HG02981 (cell line): ENCODE measurements around the gene DZIP1L.
"Not testable (repeated sequence)": the region's sequence is repeated elsewhere in the genome, so short reads cannot be mapped to it uniquely, and the experiment has no call there.

Source experiments
- ATAC-seq: cut with Tn5 transposase; IDR thresholded peaks from one replicate; pipeline ENCODE4 v1.9.1; 2021; ENCODE audit warnings: mild to moderate bottlenecking, moderate library complexity; ENCODE audit not compliant: unreplicated experiment

Gene DZIP1L

GRCh38 chr3:138118612-138119422, 3.4 kb upstream of the DZIP1L start:
- peak; percentile 65 for ATAC-seq

DNA sequence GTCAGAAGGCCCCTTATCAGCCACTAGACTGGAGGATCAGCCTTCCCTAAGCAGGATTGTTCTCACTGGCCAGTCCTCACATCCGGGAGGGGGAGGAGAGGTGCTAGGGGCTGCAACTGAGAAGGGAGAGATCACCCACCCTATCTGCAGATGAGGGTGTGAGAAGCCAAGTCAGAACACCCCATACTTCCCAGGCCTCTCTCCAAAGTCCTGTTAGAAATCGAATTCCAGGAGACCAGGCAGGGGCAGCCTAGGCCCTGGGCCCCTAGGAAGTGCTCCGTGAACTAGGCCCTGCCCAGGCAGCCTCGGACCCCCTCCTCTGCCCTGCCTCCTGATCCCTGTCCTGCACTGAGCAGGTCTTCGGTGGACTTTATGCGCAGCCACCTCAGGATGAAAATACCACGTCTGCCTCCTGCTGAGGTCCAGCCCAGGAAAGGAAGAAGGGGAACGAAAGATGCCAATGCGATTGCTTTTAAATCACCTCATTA, 933 bp downstream of the DZIP1L start:
- ATAC-seq, result no peak

- no peak for ATAC-seq
Observed at GRCh38 chr3:138113326-138113725, 2.1 kb downstream of the DZIP1L start.

DNA sequence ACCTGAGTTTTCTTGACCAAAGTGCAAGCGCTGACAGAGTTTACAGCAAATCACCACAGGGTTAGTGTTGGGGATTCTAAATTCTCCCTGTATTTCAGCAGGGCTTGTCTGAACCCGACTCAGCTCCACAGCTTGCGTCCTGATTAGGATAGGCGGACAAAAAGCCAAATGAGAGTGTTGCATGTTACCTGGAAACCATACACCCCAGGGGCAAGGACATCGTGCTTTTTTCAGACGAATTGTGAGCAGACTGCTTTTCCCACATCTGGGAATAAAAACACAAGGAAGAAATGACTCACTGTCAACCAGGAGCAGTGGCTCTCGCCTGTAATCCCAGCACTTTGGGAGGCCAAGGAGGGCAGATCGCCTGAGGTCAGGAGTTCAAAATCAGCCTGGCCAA, 3.0 kb downstream of the DZIP1L start:
- no peak for ATAC-seq

- ATAC-seq, result no peak
Observed at GRCh38 chr3:138105598-138105997, 9.8 kb downstream of the DZIP1L start.

GRCh38 chr3:138103466-138103865, 11.9 kb downstream of the DZIP1L start:
- no peak for ATAC-seq

- ATAC-seq, result not testable (repeated sequence)
Observed at GRCh38 chr3:138101351-138101940, 14.0 kb downstream of the DZIP1L start.

GRCh38 chr3:138099417-138099816, 16.0 kb downstream of the DZIP1L start:
- no peak for ATAC-seq

GRCh38 chr3:138097192-138098172, 17.9 kb downstream of the DZIP1L start:
- ATAC-seq, result peak; percentile 73

- ATAC-seq, result no peak
Observed at GRCh38 chr3:138093721-138094120, 21.7 kb downstream of the DZIP1L start.

- ATAC-seq, result no peak
Observed at GRCh38 chr3:138092023-138092422, 23.4 kb downstream of the DZIP1L start.

GRCh38 chr3:138089091-138089490, 26.3 kb downstream of the DZIP1L start:
- no peak for ATAC-seq

- ATAC-seq, result not testable (repeated sequence)
Observed at GRCh38 chr3:138085745-138086144, 29.7 kb downstream of the DZIP1L start.

DNA sequence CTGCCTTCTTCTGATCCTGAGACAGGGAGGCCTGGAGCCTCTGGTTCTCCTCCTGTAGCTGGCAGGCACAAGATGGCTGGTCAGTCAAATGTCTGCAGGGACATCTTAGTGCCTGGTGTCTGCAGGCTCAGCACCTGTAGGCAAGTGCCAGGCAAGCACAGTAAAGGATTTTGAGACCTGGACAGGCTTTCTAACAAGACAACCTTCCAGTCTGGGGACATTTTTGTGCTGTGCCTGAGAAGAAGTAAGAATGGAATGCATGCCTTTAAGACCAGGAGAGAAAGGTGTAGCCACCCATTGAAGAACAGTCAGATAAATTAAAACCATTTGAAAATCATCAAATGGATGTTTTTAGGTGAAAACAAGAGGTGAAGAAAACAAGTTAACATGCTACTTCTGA, 31.2 kb downstream of the DZIP1L start:
- ATAC-seq, result no peak

DNA sequence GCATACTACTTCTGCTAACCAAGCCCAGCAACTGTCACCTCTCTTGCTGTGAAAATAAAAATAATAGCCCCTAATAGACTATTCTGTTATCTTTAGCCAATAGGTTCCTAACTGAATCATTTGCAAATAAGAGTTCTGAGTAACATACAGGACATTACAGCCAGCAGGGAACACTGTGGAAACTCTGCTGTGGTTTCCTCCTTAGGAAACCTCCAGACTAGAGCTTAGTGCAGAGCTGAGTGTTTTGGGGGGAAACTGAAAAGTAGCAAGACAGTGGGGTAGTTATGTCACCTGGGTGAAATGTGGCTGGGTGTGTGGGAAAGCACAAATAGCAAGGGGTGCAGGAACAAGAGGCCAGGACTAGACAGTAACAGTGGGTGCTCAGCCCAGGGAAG, 32.4 kb downstream of the DZIP1L start:
- peak; percentile 14 for ATAC-seq

DNA sequence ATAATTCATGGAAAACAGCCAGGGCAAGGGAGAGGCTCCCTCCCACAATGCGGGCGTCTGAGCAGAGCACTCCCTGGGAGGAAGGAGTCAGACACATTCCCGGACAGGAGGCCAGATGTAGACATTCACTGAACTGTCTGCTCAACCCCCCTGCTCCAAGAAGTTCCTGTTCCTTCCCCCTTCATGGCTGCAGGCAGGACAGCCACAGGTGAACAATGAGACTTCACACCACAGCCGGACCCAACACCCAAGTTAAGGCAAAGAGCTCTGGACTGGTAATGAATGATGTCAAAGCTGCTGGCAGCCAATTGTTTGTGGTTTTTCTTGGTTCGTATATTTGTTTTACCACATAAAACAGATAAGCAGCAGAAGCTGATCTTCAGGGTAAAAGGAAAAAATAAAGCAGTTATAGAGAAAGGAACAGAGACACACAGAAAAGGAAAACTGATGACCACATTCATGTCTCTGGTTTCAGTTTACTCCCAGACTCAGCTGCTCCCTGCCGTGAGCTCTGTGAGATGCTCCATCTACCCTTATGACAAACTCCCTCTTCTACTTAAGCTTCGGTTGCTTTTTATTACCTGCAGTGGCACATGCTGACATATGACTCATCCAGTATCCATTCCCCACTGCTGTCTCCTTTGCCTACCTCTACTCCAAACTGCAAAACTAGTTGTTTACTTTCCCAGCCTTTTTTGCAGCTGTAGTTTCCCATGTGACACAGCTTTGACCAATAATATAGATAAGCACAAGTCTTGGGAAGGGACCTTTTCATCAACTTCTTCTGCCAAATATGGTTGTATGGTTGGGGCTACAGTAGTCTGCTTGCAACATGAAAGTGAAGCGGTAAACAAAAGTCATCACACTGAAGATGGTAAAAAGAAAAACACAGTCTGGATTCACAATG, 33.1 kb downstream of the DZIP1L start:
- peak; percentile 49 for ATAC-seq

DNA sequence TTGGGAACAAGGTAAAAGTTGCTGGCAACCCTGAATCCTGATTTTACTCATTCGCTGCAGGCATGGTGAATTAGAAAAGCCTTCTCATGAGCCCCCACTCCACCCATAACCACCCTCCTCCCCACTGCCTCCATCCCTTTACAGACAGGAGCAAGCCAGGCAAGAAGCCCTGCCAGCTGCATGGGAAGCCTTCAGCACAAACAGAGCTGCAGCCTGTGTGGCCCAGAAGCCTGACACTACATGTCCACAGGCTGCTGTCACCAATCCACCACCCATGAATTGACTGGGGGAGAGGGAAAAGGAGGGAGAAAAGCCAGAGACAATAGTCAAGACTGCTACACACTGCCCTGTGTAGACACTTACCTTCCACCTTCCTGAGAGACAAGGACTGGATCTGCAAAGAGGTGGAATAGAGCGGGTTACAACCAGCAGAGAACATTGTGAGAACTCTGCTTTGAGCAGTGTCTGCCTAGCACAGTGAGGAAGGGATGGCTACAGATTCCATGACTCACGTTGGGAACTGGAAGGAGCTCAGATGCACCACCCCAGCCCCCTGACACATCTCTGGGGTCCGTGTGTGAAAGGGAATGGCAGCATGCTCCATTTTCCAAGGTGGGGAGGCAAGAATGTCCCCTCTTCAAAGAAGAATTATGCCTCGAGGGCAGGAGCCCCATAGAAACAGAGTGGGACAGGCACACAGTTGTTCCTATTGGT, 33.9 kb downstream of the DZIP1L start:
- no peak for ATAC-seq

GRCh38 chr3:138079901-138080300, 35.5 kb downstream of the DZIP1L start:
- ATAC-seq, result no peak

DNA sequence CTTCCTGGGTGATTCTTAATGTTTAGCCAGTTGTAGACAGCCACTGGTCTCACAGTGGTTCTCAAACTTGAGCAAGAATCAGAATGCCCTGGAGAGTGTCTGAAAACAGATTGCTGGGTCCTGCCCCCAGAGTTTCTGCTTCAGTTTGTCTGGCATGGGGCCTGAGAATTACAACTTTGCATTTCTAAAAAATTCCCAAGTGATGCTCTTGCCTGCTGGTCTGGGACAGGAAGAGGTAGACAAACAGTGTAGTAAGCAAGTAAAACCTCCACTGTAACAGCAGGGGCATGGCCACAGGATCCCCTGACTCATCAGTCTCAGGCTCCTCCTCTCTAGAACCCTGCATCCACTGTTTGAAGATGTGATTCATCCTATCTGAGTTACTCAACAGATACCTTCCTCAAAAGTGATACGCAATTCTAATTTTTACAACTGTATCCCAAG, 36.5 kb downstream of the DZIP1L start:
- no peak for ATAC-seq
